BLaER1 (cell line): ENCODE measurements around the gene LMF2.

ENCODE experiments used
- H3K27ac ChIP-seq: shearing (Covaris generic); formaldehyde crosslinking; 2 replicates; pipeline ENCODE4 v1.8.1; 2022
- H3K27me3 ChIP-seq: shearing (Covaris generic); formaldehyde crosslinking; 2 replicates; pipeline ENCODE4 v1.8.1; 2022
- H3K36me3 ChIP-seq: shearing (Covaris generic); formaldehyde crosslinking; 2 replicates; pipeline ENCODE4 v1.8.1; 2022
- H3K4me1 ChIP-seq: shearing (Covaris generic); formaldehyde crosslinking; 2 replicates; pipeline ENCODE4 v1.8.1; 2022
- H3K4me2 ChIP-seq: shearing (Covaris generic); formaldehyde crosslinking; 2 replicates; pipeline ENCODE4 v1.8.1; 2022
- H3K4me3 ChIP-seq: shearing (Covaris generic); formaldehyde crosslinking; 2 replicates; pipeline ENCODE4 v1.8.1; 2022
- H3K9ac ChIP-seq: shearing (Covaris generic); formaldehyde crosslinking; 2 replicates; pipeline ENCODE4 v1.8.1; 2022
- H3K9me3 ChIP-seq: shearing (Covaris generic); formaldehyde crosslinking; 2 replicates; pipeline ENCODE4 v1.8.1; 2022
- H4K20me1 ChIP-seq: shearing (Covaris generic); formaldehyde crosslinking; 2 replicates; pipeline ENCODE4 v1.8.1; 2022
- Cebpa-rat ChIP-seq: shearing (Covaris generic); IDR thresholded peaks from 2 replicates; pipeline ENCODE4 v1.8.1; 2022

The LMF2 gene

GRCh38 chr22:50460938-50461337, 46.6 kb downstream of the LMF2 start:
- Histone ChIP-seq H3K9me3 (no peaks in the 10 kb centered on the region), H3K27me3 (no peaks in the 10 kb centered on the region), H3K27ac (no peak overlapping the region), H3K36me3 (peaks cover 99% of the 10 kb centered on the region), H3K4me1 (no peaks in the 10 kb centered on the region), H3K9ac (no peak overlapping the region), H4K20me1 (peaks cover 90% of the 10 kb centered on the region), H3K4me3 (no peak overlapping the region), H3K4me2 (no peak overlapping the region)
- TF ChIP-seq Cebpa-rat: no peak

DNA sequence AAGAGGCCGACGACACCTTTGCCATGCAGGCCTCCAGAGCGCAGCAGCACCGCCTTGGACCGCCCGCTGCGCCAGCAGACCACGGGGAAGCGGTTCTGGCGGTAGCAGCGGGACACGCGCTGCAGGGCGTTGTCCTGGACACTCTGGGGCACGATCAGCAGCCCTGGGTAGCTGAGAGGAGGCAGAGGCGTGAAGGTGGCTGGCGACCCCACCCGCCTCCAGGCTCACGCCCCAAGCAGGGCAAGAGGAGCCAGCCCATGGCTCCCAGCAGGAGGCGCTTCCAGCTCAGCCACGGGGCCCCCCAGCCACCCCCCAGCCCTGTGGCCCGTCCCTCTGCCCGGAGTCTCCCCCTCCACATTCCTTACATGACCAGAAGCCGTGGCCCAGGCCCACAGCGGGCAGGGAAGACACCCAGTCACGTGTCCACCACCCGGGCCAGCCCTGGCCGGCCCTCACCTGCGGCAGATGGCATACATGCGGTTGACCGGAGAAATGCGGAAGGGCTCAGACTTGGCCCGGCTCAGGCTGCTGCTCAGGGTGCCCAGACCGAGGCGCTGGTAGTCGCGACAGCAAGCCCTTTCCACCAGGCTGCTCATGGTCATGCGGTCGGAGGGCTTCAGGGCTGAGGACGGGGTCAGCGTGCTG, 47.9 kb downstream of the LMF2 start:
- no peak overlapping the region for H3K9ac ChIP-seq
- no peak overlapping the region for H3K4me3 ChIP-seq
- no peaks in the 10 kb centered on the region for H3K9me3 ChIP-seq
- H3K4me1 ChIP-seq: no peaks in the 10 kb centered on the region
- H3K27me3 ChIP-seq: no peaks in the 10 kb centered on the region
- peaks cover 99% of the 10 kb centered on the region for H3K36me3 ChIP-seq
- H4K20me1 ChIP-seq: peaks cover 90% of the 10 kb centered on the region
- H3K27ac ChIP-seq: no peak overlapping the region
- no peak for TF ChIP-seq Cebpa-rat
- no peak overlapping the region for H3K4me2 ChIP-seq

DNA sequence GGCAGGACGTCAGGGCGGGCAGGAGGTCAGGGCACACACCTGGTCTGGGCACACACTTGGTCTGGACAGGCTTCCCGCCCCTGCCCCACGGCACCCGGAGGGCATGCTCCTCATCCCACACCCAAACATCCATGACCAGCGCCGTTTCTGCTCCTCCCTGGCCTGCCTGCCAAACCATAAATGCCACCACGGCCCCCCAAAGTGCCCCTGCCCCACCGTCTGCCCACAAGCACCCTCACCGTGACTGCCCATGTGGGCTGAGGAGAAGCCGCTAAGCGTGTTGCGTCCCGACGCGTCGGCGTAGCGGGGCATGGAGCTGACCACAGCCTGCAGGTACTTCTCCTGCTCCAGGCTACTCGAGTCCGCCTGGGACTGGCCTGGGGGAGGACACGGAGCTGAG, 48.5 kb downstream of the LMF2 start:
- Histone ChIP-seq H3K36me3 (peaks cover 99% of the 10 kb centered on the region), H3K27ac (no peak overlapping the region), H3K27me3 (no peaks in the 10 kb centered on the region), H3K4me3 (no peak overlapping the region), H3K9me3 (no peaks in the 10 kb centered on the region), H4K20me1 (peaks cover 90% of the 10 kb centered on the region), H3K9ac (no peak overlapping the region), H3K4me1 (no peaks in the 10 kb centered on the region), H3K4me2 (no peak overlapping the region)
- TF ChIP-seq Cebpa-rat: no peak

DNA sequence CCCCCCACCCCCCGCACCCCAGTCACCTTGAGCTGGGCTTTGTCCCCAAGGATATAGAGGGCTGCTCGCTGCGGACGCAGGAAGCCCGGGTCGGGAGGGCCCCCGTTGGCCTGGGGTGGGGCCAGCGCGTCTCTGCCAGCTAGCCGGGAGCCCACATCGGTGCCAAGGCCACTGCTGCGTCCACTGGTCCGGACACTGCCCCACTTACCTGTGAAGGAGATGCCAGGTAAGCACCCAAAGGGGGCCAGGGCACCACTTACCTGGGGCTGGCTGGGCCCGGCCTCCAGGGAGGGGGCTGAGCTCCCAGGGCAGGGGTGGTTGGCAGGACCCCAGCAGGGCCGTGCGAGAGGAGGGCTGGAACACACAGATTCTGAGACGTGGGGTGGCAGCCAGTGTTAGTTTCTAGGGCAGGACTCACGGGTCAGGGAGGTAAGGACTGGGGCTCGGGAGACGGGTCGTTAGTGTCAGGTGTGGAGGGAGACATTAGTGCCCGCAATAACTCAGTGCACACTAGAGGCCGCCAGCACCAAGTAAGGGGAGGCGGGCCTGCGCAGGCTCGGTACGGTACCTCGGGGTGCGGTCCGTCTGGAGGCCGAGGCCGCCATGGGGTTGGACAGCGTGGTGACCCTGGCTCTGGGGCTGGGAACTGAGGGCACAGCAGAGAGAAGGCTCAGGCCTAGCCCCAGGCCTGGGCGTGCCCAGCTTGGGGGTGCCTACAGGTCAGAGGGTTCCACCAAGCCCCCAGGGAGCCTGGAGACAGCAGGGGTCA, 50.9 kb downstream of the LMF2 start:
- H3K27me3 ChIP-seq: no peaks in the 10 kb centered on the region
- TF ChIP-seq Cebpa-rat: no peak
- H3K4me1 ChIP-seq: no peaks in the 10 kb centered on the region
- H4K20me1 ChIP-seq: peaks cover 77% of the 10 kb centered on the region
- H3K4me2 ChIP-seq: no peak overlapping the region
- no peak overlapping the region for H3K9ac ChIP-seq
- H3K9me3 ChIP-seq: no peaks in the 10 kb centered on the region
- H3K4me3 ChIP-seq: no peak overlapping the region
- no peak overlapping the region for H3K27ac ChIP-seq
- H3K36me3 ChIP-seq: peaks cover 98% of the 10 kb centered on the region

DNA sequence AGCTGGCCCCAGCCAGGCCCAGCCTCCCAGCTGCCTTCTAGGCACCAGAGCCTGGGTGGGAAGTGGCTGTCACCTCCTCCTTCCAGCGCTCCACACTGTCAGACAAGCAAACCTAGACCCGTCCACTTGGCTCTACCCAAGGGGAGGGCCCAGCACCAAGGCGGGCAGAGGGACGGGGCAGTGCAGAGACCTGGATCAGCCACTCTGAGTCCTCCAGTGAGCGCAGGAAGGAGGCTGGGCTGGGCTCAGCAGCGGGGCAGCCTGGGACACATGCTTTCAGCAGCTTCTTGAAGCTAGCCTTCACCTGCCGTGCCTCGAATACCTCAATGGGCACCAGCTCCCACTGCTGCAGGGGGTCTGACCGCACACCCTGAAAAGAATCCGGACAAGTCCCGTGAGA, 51.5 kb downstream of the LMF2 start:
- no peak overlapping the region for H3K4me2 ChIP-seq
- no peaks in the 10 kb centered on the region for H3K4me1 ChIP-seq
- no peak for TF ChIP-seq Cebpa-rat
- H3K9ac ChIP-seq: no peak overlapping the region
- H3K4me3 ChIP-seq: no peak overlapping the region
- H3K27ac ChIP-seq: no peak overlapping the region
- H3K27me3 ChIP-seq: no peaks in the 10 kb centered on the region
- H3K9me3 ChIP-seq: no peaks in the 10 kb centered on the region
- peaks cover 98% of the 10 kb centered on the region for H3K36me3 ChIP-seq
- peaks cover 71% of the 10 kb centered on the region for H4K20me1 ChIP-seq

DNA sequence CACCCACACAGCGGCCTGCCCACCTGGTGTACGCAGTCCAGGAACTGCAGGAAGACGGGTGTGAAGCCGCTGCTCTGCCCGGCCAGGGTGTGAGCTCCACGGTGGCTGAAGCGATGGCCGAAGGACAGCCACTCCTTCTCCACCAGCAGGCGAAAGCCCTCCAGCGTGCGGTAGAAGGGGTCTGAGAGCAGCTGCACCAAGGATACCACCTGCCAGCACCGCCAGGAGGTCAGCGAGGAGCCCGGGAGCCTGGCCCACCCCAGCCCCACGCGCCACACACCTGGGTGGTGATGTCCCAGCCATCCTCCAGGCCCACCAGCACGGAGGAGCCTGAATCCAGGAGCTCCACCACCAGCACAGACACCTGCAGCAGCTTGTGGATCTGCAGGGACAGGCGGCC, 52.3 kb downstream of the LMF2 start:
- Histone ChIP-seq H3K4me1 (peaks cover 7% of the 10 kb centered on the region), H3K36me3 (peaks cover 98% of the 10 kb centered on the region), H3K9ac (no peak overlapping the region), H3K9me3 (no peaks in the 10 kb centered on the region), H3K27me3 (no peaks in the 10 kb centered on the region), H4K20me1 (peaks cover 70% of the 10 kb centered on the region), H3K4me3 (no peak overlapping the region), H3K4me2 (no peak overlapping the region), H3K27ac (no peak overlapping the region)
- no peak for TF ChIP-seq Cebpa-rat

GRCh38 chr22:50454556-50455075, 52.9 kb downstream of the LMF2 start:
- peaks cover 70% of the 10 kb centered on the region for H4K20me1 ChIP-seq
- H3K36me3 ChIP-seq: peaks cover 97% of the 10 kb centered on the region
- no peak for TF ChIP-seq Cebpa-rat
- peaks cover 13% of the 10 kb centered on the region for H3K4me1 ChIP-seq
- no peak overlapping the region for H3K27ac ChIP-seq
- no peak overlapping the region for H3K9ac ChIP-seq
- no peak overlapping the region for H3K4me2 ChIP-seq
- no peaks in the 10 kb centered on the region for H3K27me3 ChIP-seq
- no peaks in the 10 kb centered on the region for H3K9me3 ChIP-seq
- H3K4me3 ChIP-seq: no peak overlapping the region
